Measurements from ENCODE around the gene MTAP. TPM values are rescaled to one million over a fixed set of nuclear protein-coding genes. Genes with fewer than 3 reads are reported as not detected.

Gene MTAP
- total RNA-seq, 5 donors from 2014 or later (not counting 1 experiment from before 2014, with no cell fraction given) = 32.0 to 41.9 (median 34.6) TPM

DNA sequence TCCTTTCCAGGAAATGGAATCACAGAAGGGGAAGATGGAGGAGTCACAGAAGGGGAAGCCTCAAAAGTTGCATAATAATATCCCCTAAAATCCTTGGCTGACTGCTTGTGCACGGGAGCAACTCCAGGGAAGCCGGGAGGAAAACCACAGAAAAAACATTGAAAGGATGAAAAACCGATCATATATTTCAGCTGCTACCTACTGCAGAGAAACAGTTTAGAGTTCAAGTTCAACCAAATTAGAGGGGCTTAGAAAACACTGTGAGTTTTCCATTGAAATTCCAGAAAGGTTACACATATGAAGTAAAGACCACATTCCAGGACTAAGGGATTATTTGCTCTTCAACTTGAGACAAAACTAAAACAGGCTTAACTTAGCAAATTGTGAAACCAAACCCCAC, 37.6 kb upstream of the MTAP start:
- Histone ChIP-seq H3K27me3 (replicated peaks in 1 of 2; ENCODE audit: control insufficient read depth in 2 of 2, extremely low read depth in 1 of 2, insufficient read depth in 2 of 2, low read length in 1 of 2) (peaks cover 0 to 4% of the 10 kb centered on the region in 2 experiments), H3K9me3 (no peaks in the 10 kb centered on the region), H3K36me3 (ENCODE audit: control insufficient read depth in 2 of 2, extremely low read depth in 1 of 2, insufficient read depth in 1 of 2, low read length in 1 of 2) (no peaks in the 10 kb centered on the region), H3K4me3 (ENCODE audit: control insufficient read depth in 1 of 2, extremely low read depth in 1 of 2, low read length in 1 of 2) (no peak overlapping the region), H3K4me1 (ENCODE audit: control insufficient read depth in 1 of 2, extremely low read depth in 1 of 2, insufficient read depth in 2 of 2, low read length in 2 of 2) (no peaks in the 10 kb centered on the region), H3K27ac (ENCODE audit: low read length) (no peak overlapping the region)
- CTCF ChIA-PET = no interaction called here
- Mint-ChIP-seq H3K27me3 (peaks cover 12 to 17% of the 10 kb centered on the region in 2 donors), H3K4me3 (no peak overlapping the region), H3K27ac (no peak overlapping the region), H3K4me1 (peaks cover 0 to 3% (median 0%) of the 10 kb centered on the region in 3 donors), H3K36me3 (no peaks in the 10 kb centered on the region), H3K9me3 (peaks cover 0 to 7% (median 0%) of the 10 kb centered on the region in 3 donors)
- DNase-seq = no peak
- no peak for ATAC-seq (replicated peaks in 1 of 4)
- POLR2A ChIA-PET = no interaction called here
- no CpG with 5 or more reads among the region's 3 CpGs for WGBS (ENCODE audit: insufficient coverage)

GRCh38 chr9:21766096-21766495, 36.3 kb upstream of the MTAP start:
- H3K36me3 ChIP-seq (ENCODE audit: control insufficient read depth in 2 of 2, extremely low read depth in 1 of 2, insufficient read depth in 1 of 2, low read length in 1 of 2) = no peaks in the 10 kb centered on the region
- Mint-ChIP-seq H3K27me3 (peaks cover 11 to 13% of the 10 kb centered on the region in 2 donors), H3K27ac (no peak overlapping the region), H3K36me3 (no peaks in the 10 kb centered on the region), H3K4me3 (no peak overlapping the region), H3K9me3 (peaks cover 0 to 7% (median 0%) of the 10 kb centered on the region in 3 donors), H3K4me1 (peaks cover 8 to 10% (median 10%) of the 10 kb centered on the region in 3 donors)
- no peaks in the 10 kb centered on the region for H3K4me1 ChIP-seq (ENCODE audit: control insufficient read depth in 1 of 2, extremely low read depth in 1 of 2, insufficient read depth in 2 of 2, low read length in 2 of 2)
- no peak for DNase-seq
- no peaks in the 10 kb centered on the region for H3K9me3 ChIP-seq
- ATAC-seq (replicated peaks in 1 of 4) = no peak
- WGBS (ENCODE audit: insufficient coverage) = 80% methylated on average over 1 of the region's 2 CpGs
- ChIA-PET CTCF (no interaction called here), POLR2A (no interaction called here)
- H3K27ac ChIP-seq (ENCODE audit: low read length) = no peak overlapping the region
- H3K4me3 ChIP-seq (ENCODE audit: control insufficient read depth in 1 of 2, extremely low read depth in 1 of 2, low read length in 1 of 2) = no peak overlapping the region
- H3K27me3 ChIP-seq (replicated peaks in 1 of 2; ENCODE audit: control insufficient read depth in 2 of 2, extremely low read depth in 1 of 2, insufficient read depth in 2 of 2, low read length in 1 of 2) = peaks cover 0 to 4% of the 10 kb centered on the region in 2 experiments

DNA sequence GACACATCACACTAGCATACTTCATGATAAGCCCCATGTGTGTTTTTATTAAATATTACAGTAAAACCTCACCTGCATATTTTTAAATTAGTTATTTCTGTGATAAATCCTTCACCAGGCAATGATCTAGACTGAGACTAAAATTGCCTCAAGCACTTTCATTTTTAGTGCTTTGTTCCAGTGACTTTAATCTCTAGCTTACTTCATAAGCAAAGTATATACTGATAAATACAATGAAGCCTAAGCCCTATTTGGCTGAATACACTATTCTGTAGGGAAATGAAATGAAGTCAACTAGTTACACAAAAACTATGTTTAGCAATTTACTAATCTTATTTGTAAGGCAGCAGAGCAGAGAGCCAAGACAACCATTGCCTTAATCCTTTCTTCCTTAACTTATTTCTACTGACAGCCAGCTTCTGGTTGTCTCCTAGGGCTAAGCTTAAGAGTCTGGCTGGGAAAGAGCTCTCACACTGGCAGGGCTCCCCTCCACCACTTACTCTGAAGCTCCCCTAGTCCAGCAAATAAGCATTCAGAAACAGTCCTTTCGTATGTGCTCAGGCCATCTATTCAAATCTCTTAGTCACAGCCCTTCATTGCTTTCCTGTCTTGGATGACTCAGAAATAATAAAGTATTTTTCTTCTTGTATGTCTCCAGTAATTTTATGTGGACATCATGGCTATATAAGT, 31.4 kb upstream of the MTAP start:
- Histone ChIP-seq H3K9me3 (no peaks in the 10 kb centered on the region), H3K27me3 (replicated peaks in 1 of 2; ENCODE audit: control insufficient read depth in 2 of 2, extremely low read depth in 1 of 2, insufficient read depth in 2 of 2, low read length in 1 of 2) (no peaks in the 10 kb centered on the region), H3K36me3 (ENCODE audit: control insufficient read depth in 2 of 2, extremely low read depth in 1 of 2, insufficient read depth in 1 of 2, low read length in 1 of 2) (no peaks in the 10 kb centered on the region), H3K4me1 (ENCODE audit: control insufficient read depth in 1 of 2, extremely low read depth in 1 of 2, insufficient read depth in 2 of 2, low read length in 2 of 2) (no peaks in the 10 kb centered on the region), H3K4me3 (ENCODE audit: control insufficient read depth in 1 of 2, extremely low read depth in 1 of 2, low read length in 1 of 2) (no peak overlapping the region), H3K27ac (ENCODE audit: low read length) (no peak overlapping the region)
- ChIA-PET CTCF (interaction anchor here (0.7 to 1.1 kb wide), 2 partner anchors 12 to 326 kb away, joined by 3 to 4 read pairs; no protein-coding TSS in a partner anchor), POLR2A (interaction anchor here in 1 of 2 donors (0.7 kb wide), 1 partner anchor 89 kb away, joined by 6 read pairs; no protein-coding TSS in a partner anchor)
- no peak for DNase-seq
- peak overlapping the region in 1 of 2 donors; percentile 19 for H3K27ac Mint-ChIP-seq
- H3K9me3 Mint-ChIP-seq = peaks cover 0 to under 1% (median 0%) of the 10 kb centered on the region in 3 donors
- no peaks in the 10 kb centered on the region for H3K36me3 Mint-ChIP-seq
- no CpG with 5 or more reads among the region's 1 CpG for WGBS (ENCODE audit: insufficient coverage)
- ATAC-seq (replicated peaks in 1 of 4) = no peak
- H3K4me3 Mint-ChIP-seq = no peak overlapping the region
- H3K27me3 Mint-ChIP-seq = no peaks in the 10 kb centered on the region
- H3K4me1 Mint-ChIP-seq = peaks cover 8 to 12% (median 12%) of the 10 kb centered on the region in 3 donors

DNA sequence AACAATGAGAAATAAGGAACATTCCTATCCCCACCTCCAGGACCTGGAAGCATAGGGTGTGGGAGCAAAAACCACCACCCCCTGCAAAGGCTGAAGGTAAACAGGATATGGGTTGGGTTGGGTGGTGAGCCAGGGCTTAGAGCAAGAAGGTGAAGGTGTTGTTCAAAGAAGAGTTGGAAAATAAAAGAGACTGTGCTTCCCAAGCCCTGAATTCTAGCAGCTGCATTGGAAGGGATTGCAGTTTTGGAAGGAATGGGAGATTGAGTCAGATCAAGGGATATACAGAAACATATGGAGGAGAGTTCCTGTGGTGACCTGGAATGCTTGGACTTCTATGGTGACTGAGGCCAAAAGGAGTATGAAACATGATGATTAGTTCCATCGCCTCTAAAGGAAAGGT, 24.7 kb upstream of the MTAP start:
- no peaks in the 10 kb centered on the region for H3K9me3 Mint-ChIP-seq
- H3K27me3 ChIP-seq (replicated peaks in 1 of 2; ENCODE audit: control insufficient read depth in 2 of 2, extremely low read depth in 1 of 2, insufficient read depth in 2 of 2, low read length in 1 of 2) = no peaks in the 10 kb centered on the region
- no peak overlapping the region for H3K27ac Mint-ChIP-seq
- no peaks in the 10 kb centered on the region for H3K27me3 Mint-ChIP-seq
- H3K36me3 Mint-ChIP-seq = no peaks in the 10 kb centered on the region
- peaks cover 0 to 7% (median 5%) of the 10 kb centered on the region in 3 donors for H3K4me1 Mint-ChIP-seq
- no CpG with 5 or more reads among the region's 1 CpG for WGBS (ENCODE audit: insufficient coverage)
- CTCF ChIA-PET = interaction anchor here (0.9 to 1.0 kb wide), 2 partner anchors 11 to 296 kb away, joined by 3 read pairs; no protein-coding TSS in a partner anchor
- H3K9me3 ChIP-seq = no peaks in the 10 kb centered on the region
- ATAC-seq (replicated peaks in 1 of 4) (peak; percentile 43 to 92 (median 69)), DNase-seq (peak in 5 of 35 experiments; percentile 4 to 32 (median 7))
- POLR2A ChIA-PET = interaction anchor here in 1 of 2 donors (0.6 kb wide), 1 partner anchor 527 kb away, joined by 5 read pairs; no protein-coding TSS in a partner anchor
- H3K27ac ChIP-seq (ENCODE audit: low read length) = no peak overlapping the region
- H3K4me3 ChIP-seq (ENCODE audit: control insufficient read depth in 1 of 2, extremely low read depth in 1 of 2, low read length in 1 of 2) = peak overlapping the region in 1 of 2 donors; percentile 2
- no peaks in the 10 kb centered on the region for H3K36me3 ChIP-seq (ENCODE audit: control insufficient read depth in 2 of 2, extremely low read depth in 1 of 2, insufficient read depth in 1 of 2, low read length in 1 of 2)
- H3K4me3 Mint-ChIP-seq = no peak overlapping the region
- peaks cover 10 to 15% of the 10 kb centered on the region in 2 experiments for H3K4me1 ChIP-seq (ENCODE audit: control insufficient read depth in 1 of 2, extremely low read depth in 1 of 2, insufficient read depth in 2 of 2, low read length in 2 of 2)

DNA sequence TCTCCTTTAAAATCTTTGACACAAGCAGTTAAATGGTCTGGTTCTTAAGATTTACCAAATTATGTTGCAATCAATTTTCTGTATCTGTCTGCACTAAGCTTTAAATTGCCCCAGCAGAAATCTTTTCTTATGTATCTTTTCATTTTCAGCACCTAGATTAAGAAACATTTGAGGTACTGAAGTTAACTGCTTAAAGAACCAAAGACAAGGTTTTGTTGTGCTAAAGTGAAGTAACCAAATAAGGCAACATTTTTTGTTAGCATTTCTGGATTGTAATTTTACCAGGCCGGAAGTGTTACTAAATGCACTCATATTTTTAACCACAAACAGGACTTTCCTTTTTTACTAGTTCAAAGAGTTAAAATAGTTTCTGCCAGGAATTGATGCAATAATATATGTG, 24.1 kb upstream of the MTAP start:
- H3K27me3 Mint-ChIP-seq = no peaks in the 10 kb centered on the region
- H3K4me1 Mint-ChIP-seq = peaks cover 0 to 7% (median 5%) of the 10 kb centered on the region in 3 donors
- ChIA-PET POLR2A (no interaction called here), CTCF (interaction anchor here (0.9 to 1.4 kb wide), 4 partner anchors 11 to 297 kb away, joined by 3 to 4 read pairs (median 3); no protein-coding TSS in a partner anchor)
- H3K27ac ChIP-seq (ENCODE audit: low read length) = no peak overlapping the region
- no peaks in the 10 kb centered on the region for H3K9me3 ChIP-seq
- DNase-seq (no peak), ATAC-seq (replicated peaks in 1 of 4) (peak in 1 of 4 experiments; percentile 35)
- WGBS (ENCODE audit: insufficient coverage) = no CpG with 5 or more reads among the region's 1 CpG
- no peak overlapping the region for H3K27ac Mint-ChIP-seq
- H3K4me1 ChIP-seq (ENCODE audit: control insufficient read depth in 1 of 2, extremely low read depth in 1 of 2, insufficient read depth in 2 of 2, low read length in 2 of 2) = peaks cover 10 to 15% of the 10 kb centered on the region in 2 experiments
- no peak overlapping the region for H3K4me3 ChIP-seq (ENCODE audit: control insufficient read depth in 1 of 2, extremely low read depth in 1 of 2, low read length in 1 of 2)
- no peaks in the 10 kb centered on the region for H3K27me3 ChIP-seq (replicated peaks in 1 of 2; ENCODE audit: control insufficient read depth in 2 of 2, extremely low read depth in 1 of 2, insufficient read depth in 2 of 2, low read length in 1 of 2)
- no peaks in the 10 kb centered on the region for H3K36me3 ChIP-seq (ENCODE audit: control insufficient read depth in 2 of 2, extremely low read depth in 1 of 2, insufficient read depth in 1 of 2, low read length in 1 of 2)
- no peaks in the 10 kb centered on the region for H3K9me3 Mint-ChIP-seq
- no peaks in the 10 kb centered on the region for H3K36me3 Mint-ChIP-seq
- no peak overlapping the region for H3K4me3 Mint-ChIP-seq

DNA sequence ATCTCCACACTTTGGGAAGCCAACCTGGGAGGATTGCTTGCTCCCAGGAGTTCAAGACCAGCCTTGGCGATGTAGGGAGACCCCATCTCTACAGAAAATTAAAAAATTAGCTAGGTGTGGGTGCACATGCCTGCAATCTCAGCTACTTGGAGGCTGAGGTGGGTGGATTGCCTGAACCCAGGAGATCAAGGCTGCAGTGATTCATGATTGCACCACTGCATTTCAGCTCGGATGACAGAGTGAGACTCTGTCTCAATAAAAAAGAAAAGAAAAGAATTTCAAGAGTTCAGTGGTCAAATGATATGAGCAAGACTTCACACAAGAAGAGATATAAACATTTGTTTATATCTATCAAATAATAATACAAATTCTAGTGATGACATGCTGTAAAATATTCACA, 23.0 kb upstream of the MTAP start:
- WGBS (ENCODE audit: insufficient coverage) = no CpG with 5 or more reads among the region's 2 CpGs
- DNase-seq = no peak
- Histone ChIP-seq H3K4me3 (ENCODE audit: control insufficient read depth in 1 of 2, extremely low read depth in 1 of 2, low read length in 1 of 2) (no peak overlapping the region), H3K4me1 (ENCODE audit: control insufficient read depth in 1 of 2, extremely low read depth in 1 of 2, insufficient read depth in 2 of 2, low read length in 2 of 2) (peaks cover 10 to 15% of the 10 kb centered on the region in 2 experiments), H3K9me3 (no peaks in the 10 kb centered on the region), H3K27me3 (replicated peaks in 1 of 2; ENCODE audit: control insufficient read depth in 2 of 2, extremely low read depth in 1 of 2, insufficient read depth in 2 of 2, low read length in 1 of 2) (no peaks in the 10 kb centered on the region), H3K36me3 (ENCODE audit: control insufficient read depth in 2 of 2, extremely low read depth in 1 of 2, insufficient read depth in 1 of 2, low read length in 1 of 2) (no peaks in the 10 kb centered on the region), H3K27ac (ENCODE audit: low read length) (no peak overlapping the region)
- Mint-ChIP-seq H3K4me1 (peaks cover 0 to 7% (median 5%) of the 10 kb centered on the region in 3 donors), H3K27me3 (no peaks in the 10 kb centered on the region), H3K4me3 (no peak overlapping the region), H3K9me3 (no peaks in the 10 kb centered on the region), H3K27ac (no peak overlapping the region), H3K36me3 (no peaks in the 10 kb centered on the region)
- ATAC-seq (replicated peaks in 1 of 4) = no peak
- CTCF ChIA-PET = interaction anchor here (0.7 to 1.4 kb wide), 5 partner anchors 8 to 313 kb away, joined by 3 to 5 read pairs (median 4); no protein-coding TSS in a partner anchor
- POLR2A ChIA-PET = no interaction called here

Measured in T-cell (primary cell).